ENCODE results near the gene FBXO31.
"Not testable (repeated sequence)": the region's sequence is repeated elsewhere in the genome, so short reads cannot be mapped to it uniquely, and the experiment has no call there.

FBXO31 gene

GRCh38 chr16:87360862-87361610, 22.5 kb downstream of the FBXO31 start:
- DNase-seq = no peak

GRCh38 chr16:87359121-87359520, 24.5 kb downstream of the FBXO31 start:
- no peak for DNase-seq

GRCh38 chr16:87358696-87359095, 24.9 kb downstream of the FBXO31 start:
- no peak for DNase-seq

GRCh38 chr16:87358250-87358649, 25.3 kb downstream of the FBXO31 start:
- no peak for DNase-seq

DNA sequence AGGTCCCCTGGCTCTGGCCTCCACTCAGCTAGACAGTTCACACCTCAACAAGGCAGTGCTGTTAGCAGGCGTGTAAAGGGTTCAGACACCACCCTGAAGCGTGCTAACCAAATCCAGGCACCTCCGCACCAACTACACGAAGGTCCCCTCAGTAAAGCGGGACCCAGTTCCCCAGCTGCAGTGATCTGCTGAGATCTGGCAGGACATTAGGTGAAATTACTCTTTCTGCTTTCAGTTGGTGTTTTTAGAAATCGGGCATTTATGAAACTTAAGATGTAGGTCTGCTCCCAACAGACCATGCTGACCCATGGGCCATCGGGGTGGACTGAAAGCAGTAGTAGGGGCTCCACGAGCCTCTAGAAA, 27.1 kb downstream of the FBXO31 start:
- DNase-seq = no peak

DNA sequence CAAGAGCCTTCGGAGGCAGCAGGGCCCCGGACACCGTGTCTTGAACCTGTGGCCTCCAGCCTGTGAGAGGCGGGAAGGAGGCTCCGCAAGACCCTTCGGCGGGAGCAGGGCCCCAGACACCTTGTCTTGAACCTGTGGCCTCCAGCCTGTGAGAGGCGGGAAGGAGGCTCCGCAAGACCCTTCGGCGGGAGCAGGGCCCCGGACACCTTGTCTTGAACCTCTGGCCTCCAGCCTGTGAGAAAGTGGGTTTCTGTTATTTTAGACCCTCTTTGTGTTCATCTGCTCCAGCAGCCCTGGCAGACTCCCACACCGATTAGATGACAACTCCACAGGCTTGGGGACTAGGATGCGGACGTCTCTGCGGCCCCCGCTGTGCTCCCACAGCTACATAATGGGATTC, 30.0 kb downstream of the FBXO31 start:
- DNase-seq = no peak

GRCh38 chr16:87352818-87353217, 30.8 kb downstream of the FBXO31 start:
- no peak for DNase-seq

DNA sequence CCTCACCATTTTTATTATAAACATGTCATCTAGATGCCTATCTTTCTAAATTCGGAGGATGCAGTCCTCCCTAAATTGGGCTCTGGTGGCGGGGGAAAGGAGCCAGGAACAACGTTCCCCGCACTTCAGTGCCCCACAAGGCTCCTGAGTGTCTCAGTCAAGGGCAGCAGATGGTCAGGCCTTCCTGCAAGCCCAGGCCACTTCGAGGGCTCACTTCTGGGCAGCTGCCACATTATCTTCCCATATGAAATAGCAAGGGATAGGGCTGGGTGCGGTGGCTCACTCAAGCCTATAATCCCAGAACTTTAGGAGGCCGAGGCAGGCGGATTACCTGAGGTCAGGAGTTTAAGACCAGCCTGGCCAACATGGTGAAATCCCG, 32.3 kb downstream of the FBXO31 start:
- DNase-seq = no peak

- DNase-seq = no peak
These were observed 32.8 kb downstream of the FBXO31 start for GRCh38 chr16:87350681-87351319.

GRCh38 chr16:87350031-87350430, 33.5 kb downstream of the FBXO31 start:
- DNase-seq = no peak

DNA sequence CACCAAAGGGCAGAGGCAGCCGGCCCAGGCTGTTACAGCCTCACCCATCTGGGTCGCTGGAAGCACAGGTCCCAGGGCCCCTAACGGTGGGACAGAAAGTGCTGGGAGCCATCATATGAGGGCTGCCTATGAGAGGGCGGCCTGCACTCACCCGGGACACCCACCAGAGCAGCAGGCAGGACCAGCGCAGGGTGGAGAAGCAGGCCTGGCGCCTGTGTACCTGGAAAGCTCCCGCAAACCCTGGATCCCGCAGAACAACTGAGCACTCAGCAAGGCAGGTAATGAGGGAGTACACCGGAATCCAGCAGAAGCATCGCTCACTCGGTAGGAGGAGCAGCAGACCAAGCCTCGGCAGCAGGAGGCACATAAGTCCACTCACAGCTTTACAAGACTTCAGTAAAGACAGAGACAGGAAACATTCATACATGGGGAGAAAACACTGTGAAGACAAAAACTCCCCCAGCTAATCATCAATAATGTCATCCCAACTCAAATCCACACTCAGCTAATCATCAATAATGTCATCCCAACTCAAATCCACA, 34.9 kb downstream of the FBXO31 start:
- DNase-seq = no peak

DNA sequence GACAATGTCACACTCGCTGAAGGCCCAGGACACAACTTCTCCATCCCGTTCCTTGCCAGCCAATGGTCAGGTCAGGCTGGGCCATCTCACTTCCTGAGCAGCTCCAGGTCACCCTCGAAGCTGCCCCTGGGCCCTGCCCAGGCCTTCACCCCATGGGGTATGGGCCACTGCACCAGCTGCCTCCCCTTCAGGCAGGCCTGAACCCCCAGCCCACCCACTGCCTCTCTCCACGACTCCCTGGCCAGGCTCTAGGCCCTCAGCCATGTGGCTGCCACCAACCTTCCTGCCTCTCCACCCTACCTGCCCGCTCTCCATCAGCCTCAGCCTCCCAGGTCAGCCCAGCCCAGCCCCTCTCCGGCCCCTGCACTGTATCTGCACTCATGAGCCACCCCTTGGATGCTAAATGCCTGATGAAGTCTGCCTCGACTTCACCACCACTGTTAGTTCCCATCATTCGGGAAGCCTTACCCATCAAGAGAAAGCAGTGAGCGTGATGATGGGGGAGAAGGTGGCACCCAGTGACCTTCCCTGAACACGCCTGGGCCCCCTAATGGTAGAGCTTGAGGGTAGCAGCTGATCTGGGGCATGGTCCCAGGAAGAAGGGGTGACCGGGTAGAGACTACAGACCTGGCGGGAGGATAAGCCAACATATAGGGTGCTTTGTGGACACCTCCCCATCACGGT, 35.5 kb downstream of the FBXO31 start:
- DNase-seq = no peak

DNA sequence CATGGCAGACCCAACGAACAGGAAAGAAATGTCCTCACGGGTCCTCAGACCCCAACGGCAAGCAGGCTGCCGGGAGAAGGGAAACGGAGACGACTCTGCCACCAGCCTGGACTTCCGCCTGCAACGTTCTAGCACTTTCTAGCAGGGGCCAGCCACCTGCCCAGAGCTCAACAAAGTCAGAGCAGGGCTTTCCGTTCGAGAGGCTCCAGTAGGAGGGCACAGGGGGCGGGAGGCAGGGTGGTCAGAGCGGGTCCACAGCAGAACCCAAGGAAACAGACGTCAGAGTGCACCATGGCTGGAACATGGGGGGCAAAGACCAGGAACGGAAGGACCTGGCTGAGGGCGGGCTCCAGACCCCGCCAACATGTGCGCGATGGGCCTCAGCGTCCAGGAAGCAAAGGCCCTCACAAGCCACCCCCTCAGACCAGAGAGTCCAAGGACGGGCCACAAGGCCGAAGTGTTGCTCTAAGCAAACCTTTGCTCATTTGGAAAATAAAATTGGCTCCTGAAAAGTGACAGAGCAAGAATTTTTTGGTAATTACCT, 37.0 kb downstream of the FBXO31 start:
- no peak for DNase-seq

DNA sequence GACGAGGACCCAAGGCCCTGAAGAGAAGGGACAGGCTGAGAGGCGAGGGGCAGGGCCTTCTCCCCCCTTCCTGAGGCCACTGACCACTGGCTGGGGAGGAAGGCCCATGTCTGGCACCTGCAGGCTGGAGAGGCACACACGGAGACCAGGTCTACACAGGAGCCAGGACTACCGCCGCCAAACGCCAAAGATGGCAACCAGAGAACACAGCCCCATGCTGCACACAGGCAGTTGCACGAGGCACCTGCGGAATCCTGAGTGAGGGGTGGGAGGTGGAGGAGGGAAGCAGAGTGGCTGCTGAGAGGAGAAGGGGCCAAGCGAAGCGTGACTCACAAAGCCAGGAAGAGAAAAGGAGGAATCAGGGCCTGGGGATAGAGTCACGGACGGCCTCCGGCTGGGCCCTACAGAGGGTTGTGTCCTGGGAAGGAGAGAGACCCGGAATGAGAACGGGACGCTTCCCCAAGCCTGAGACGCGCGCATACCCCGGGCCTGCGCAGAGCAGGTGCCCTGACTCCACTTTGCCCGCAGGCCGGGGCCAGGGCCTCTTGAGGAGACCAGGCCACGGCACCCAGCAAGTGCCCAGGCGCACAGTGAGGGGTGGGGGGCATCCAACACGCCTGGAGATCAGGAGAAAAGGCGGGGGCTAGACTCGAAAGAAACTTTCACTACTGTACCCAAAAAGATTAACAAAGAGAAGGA, 37.7 kb downstream of the FBXO31 start:
- no peak for DNase-seq

GRCh38 chr16:87344931-87345631, 38.5 kb downstream of the FBXO31 start:
- DNase-seq = peak; percentile 42 to 62

- no peak for DNase-seq
These were observed 39.2 kb downstream of the FBXO31 start for GRCh38 chr16:87344165-87344930.

GRCh38 chr16:87343753-87344050, 39.9 kb downstream of the FBXO31 start:
- DNase-seq = no peak

- DNase-seq = no peak
These were observed 40.4 kb downstream of the FBXO31 start for GRCh38 chr16:87342978-87343752.

DNA sequence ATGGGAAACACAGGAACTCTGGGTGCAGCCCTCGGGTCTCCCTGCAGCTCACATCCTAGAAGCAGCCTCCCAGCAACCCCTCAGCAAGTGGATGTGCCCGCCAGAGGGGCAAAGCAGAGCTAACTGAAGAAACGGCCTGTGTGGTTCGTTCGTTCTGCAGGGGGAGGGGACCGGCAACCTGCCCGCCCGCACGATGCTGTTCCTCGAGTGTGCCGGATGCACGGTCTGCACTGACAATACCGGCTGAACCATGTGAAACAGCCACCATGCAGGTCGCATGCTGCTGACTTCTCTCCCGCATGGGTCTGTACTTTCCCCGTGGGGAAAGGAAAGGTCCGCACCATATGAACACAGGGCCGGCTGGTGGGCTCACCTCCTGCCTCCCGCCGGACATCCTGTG, 41.1 kb downstream of the FBXO31 start:
- DNase-seq = no peak

DNA sequence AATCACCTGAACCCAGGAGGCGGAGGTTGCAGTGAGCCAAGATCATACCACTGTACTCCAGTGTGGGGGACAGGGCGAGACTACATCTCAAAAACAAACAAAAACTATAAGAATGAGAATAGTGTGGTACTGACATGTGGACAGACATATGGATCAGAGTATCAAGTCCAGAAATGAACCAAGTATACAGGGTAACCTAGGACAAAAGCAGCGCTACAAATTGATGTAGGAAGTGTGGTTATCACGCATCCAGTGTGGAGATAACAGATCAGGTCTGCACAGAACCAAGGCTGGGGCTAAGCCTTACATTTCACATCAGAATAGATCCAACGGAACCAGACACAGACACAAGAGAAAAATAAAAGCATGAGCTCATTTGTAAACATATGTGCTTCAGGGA, 43.4 kb downstream of the FBXO31 start:
- no peak for DNase-seq

GRCh38 chr16:87339724-87340105, 43.9 kb downstream of the FBXO31 start:
- not testable (repeated sequence) for DNase-seq
